IPS DF 4.7 (cell line): ENCODE results near the gene IQSEC2.

Experiments
- DNase-seq: peaks from one replicate; pipeline ENCODE4 v3.0.0-alpha.2; 2013; ENCODE audit warnings: low spot score; ENCODE audit errors: extremely low read depth

IQSEC2 gene

DNA sequence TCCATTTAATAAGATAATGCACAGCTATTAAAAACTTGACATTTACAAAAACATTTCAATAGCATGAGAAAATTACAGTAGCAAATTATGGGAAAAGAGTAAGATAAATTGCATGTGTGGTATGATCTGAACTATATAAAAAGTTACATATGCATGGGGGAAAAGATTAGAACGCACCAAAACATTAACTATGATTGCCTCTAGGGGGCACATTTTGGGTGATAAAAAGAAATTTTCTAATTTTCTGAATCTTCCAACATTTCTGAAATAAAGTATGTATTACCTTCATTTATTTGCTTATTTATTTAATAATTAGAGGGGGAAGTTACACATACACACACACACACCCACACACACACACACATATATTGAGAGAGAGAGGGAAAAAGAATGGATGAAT lies 36.8 kb downstream of the IQSEC2 start:
- DNase-seq = no peak

DNA sequence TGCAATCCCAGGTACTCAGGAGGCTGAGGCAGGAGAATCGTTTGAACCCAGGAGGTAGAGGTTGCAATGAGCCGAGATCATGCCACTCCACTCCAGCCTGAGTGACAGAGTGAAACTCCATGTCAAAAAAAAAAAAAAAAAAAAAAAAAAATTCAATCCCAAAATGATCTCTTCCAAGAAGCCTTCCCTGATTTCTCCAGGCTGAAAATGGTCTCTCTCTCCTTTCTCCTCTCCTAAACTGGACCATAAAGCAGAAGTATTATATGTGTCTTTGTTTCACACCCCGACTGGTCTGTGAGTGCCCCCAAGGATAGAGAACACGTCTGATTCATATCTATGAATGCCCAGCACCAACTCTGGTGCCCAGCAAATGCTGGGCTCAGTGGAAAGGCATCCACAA lies 39.1 kb downstream of the IQSEC2 start:
- DNase-seq = no peak

DNA sequence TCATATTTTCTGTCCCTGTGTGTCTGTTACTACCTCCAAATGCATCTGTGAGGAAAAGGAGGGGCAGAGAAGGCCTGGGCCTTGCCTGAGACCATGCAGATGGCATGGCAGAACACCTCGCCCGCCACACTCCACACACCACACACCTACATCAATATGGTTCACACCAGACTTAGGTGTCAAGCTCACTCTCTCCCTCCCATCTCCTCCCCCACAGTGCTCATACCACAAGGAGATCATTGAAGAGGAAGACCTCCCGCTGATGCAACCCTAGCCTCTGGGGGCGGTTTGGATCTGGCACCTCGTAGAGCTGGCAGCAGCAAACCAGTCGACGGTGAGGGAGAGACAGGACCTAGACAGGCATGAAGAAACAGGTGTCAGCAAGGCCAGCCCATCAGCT lies 39.8 kb downstream of the IQSEC2 start:
- DNase-seq = no peak

DNA sequence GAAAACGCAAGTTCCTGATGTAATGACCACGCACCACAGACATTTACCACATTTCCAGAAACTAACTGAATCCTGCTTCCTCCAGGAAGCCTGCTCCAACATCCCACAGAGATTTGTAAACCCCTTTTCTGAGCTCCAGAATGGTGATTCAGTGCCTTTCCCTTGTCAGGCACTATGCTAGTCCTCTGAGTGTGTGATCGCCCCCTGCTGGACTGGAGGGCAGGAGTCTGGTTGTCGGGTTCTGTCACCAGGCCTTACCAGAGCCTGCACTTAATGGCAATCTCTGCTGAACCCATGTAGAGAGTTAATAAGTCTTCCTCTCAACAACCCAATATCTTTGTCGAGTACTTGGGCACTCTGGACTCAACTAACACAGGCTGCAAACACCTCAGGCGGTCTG lies 41.9 kb downstream of the IQSEC2 start:
- DNase-seq = no peak

DNA sequence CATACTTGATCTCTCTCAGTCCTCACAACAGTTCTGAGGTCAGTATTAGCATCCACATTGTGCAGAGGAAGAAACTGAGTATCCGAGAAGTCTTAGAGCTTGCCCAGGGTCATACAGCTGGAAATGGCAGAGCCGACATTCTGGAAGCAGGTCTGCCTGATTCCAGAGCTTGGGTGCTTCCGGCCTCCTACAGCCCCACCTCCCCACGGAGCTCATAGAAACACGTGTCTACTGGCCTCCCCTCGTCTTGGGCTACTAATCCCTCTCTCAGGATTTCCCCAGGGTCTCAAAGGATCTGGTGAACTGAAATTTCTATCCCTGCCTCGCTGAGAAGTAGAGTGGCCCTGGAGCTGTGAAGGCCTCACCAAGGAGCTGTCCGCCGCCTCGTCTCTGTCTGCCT lies 44.3 kb downstream of the IQSEC2 start:
- no peak for DNase-seq

DNA sequence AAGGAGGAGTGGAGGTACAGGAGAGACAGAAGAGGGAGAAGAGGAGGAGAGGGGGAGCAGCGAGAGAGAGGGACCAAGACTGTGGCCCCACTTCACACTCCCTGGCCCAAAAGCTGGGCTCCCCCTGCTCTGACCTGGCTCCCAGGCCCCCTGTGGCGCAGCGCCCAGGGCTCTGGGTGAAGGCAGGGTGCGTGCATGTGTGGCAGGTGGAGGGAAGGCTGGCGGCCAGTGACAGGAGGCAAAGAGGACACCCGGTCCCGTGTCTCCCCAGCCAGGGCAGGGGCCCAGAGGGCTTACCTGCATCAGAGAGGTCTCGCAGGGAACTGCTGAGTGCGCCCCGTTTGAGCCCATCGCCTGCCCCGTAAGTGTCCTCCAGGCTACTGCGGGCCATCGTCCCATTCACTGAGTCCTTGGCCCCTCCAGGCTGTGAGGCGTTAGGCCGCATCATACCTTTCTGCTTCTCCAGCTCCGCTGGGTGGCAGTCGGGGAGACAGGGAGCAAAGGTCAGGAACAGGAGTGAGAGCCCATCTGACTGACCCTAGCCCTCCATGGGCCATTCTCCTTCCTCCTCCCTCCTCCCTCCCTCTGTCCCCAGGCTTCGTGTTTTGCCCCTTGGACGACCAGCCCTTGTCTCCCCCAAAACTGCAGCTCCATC lies 45.2 kb downstream of the IQSEC2 start:
- no peak for DNase-seq

DNA sequence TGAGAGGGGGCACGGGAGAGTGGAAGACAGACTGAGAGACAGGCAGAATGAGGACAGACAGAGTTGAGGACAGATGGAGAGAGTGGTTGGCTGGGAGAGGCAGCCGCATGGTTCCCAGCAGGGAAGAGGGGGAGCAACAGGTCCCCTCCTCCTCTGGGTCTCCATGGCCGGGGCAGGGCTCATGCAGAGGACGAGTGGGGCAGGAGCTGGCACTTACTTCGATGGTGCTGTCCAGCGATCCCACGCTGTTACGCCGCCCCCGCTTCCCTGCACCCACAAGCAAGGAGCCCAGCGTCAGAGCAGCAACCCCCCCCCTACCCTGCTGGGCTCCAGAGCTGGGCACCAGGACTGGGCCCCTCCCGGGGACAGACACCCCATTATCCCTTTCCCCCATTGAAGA lies 45.8 kb downstream of the IQSEC2 start:
- no peak for DNase-seq

DNA sequence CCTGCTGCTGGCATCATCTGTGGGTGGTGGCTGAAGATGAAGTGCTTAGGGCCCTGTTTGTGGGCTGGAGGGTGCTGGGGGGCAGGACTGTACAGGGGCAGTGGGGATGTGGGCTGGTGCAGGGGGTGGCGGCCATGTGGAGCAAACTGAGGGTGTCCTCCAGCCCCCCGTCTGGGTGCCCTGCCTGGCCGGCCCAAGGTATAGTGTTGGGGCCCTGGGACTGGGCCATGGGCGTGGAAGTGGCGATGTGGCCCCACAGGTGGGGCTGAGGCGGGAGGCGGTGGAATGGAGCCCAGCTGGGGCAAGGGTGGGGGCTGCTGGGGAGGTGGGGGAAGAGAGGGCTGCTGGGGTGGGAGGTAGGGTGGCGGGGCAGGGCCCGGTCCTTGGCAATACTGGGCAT lies 46.9 kb downstream of the IQSEC2 start:
- no peak for DNase-seq

DNA sequence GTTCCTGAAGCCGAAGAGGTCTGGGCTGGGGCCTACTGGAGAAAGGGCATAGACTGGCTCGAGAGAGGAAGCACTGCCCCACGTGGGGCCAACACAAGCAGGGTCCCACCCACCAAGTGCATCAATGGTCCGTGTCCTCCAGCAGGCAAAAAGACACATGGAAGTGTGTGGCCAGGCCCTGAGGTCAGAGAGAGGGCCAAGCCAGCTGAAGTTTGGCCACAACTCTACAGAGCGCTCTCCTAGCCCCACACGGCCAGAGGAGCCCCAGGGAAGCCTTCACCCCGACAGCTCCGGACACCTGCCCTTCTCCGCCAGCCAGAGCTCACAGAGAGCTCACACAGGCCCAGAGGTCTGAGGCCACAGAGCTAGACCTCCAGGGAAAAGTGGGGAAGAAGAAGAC lies 47.8 kb downstream of the IQSEC2 start:
- no peak for DNase-seq

DNA sequence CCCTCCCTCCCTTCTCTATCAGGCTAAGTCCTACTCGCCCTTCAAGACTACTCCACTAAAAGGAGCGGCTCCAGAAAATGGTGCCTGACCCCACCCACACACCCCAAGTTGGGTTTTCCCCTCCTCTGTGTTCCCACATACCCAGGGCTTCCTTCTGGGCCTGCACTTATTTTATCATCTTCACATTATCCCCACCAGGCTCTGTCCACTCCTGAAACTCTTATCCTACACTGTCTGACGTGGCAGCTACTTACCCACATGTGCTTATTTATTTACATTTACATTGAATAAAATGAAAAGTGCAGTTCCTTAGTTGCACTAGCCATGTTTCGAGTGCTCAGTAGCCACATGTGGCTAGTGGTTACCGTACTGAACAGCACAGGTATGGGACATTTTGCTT lies 51.3 kb downstream of the IQSEC2 start:
- no peak for DNase-seq

DNA sequence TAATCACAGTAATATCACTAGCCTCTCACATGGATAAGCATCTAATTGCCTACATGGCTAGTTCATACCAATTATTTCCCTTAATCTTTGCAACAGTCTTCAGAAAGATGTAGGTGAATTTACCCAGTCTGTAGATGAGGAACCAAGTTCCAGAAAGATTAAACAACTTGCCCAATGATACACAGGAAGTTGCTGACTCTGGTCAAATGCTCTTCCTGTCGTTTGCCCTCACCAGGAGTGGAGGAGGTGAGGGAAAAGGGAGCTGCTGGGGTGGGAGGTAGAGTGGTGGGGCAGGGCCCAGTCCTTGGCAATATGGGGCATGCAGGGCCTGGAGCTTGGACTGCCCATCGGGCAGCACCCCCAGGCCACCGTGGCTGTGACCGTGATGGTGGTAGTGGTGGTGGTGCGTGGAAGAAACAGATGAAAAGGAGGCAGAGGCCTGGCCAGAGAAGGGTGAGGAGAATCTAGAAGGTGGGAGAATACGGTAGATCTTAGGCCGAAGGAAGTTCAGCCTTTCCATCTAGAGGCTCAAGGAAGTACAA lies 54.1 kb downstream of the IQSEC2 start:
- no peak for DNase-seq

DNA sequence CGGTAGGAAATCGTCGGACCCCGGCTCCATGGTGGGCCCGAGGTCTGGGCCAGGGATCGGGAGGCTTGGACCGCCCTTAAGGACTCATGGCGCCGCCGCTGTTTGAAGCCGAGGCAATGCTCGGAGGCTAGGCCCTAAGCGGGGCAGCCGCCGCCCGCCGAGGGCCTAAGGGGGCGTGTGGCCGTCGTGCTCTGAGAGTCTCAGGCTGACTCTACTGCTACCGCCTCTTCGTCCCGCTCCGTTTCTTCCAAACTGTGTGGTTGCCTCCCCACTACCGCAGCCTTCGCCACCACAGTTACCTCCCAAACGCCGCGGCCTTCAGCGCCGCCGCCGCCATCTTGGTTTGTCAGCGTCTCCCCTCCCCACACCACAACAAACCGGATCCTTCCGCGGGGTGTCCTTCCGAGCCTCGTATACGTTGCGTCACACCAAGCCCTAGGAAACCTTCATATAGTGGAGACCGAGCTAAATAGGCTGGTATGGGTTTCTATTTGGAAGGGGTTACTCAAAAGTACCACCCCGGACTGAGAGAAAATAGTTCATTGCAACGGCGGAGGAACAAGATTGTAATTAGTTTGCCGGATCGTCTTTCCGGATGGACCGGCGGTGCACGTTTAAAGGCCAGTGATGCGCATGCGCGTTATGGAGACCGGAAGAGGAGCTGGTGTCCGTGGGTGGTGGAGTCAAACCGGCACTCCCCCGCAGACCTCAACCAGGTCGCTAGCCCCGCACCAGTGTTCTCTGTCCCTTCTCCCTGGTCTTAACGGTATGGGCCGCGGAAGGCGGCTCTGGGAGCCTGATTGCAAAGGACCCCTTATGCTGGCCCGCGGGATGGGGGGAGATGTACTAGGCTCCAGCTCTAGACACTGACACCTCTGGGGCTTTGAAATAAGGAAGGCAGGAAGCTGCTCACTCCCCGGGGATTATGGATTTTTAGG lies 56.3 kb downstream of the IQSEC2 start, which contains the start of gene KDM5C:
Gene KDM5C (minus strand): TSS at position 348 of the 938 bp plus-strand sequence. CDS start 318 bp downstream, at position 30.
- peak; percentile 22 for DNase-seq

DNA sequence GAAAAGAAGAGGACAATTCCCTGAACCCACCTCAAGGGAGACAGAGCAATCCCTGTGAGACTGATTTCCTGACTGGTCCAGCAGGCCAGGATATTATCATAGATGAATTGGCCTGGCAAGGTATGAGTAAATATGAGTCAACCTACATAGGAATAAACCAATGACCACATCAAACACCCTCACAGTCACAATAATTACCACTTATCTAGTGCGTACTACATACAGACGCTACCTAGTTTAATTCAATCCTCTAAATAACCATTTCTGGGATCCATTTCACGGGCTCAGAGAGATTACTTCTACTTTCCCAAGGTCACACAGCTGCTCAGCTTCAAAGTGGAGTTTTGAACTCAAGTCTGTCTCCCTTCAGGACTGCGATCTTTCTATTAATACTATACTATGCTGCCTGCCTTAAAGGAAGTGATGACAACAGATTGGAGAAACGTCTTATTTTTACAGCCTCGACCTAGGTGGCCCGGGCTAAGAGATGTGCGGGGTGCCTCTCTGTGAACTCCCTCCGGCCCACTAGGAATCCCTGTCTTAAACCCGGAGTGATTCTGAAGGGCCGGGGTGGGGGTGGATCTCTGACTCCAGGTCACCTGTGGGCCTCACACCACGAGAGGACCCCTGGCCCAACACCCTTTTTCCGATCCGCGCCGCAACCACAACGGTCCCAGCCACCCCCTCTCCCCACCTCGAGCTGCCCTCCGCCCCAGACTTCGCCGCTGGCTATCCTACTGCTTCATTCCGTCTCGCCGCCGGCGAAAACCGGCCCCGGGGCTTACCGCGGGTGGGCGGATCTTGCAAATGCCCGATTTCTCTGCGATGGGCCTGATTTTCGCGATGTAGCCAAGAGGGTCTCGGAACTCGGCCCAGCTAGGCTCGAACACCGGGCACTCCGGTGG lies 57.2 kb downstream of the IQSEC2 start:
- DNase-seq = no peak

DNA sequence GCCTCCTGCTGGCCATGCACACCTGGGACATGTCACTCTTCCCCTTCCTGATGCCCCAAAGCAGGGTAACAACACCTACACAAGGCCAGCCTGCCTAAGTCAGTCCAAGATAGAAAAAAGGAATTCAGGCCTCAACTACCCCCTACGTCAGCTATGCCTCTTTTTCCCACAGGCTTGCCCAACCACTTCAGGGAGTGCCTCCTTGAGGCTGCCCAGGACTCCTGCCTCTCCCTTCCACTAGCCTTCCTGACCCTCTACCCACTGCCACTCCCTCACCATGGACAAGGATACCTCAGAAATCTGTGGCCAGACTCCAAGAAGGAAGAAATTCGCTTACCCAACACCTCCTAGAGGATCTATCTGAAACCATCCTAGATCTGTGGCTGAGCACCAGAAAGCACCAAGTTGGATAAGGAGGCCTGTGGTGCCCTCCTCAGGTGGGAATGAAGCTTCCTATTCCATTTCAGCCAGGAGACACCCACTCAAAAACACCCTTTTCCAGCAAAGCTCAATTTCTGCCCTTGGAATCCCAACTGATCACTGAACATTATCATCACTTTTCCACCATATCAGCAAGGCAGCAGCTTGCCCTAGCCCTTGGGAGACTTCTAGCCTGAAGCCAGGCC lies 58.2 kb downstream of the IQSEC2 start:
- DNase-seq = no peak
